Stimulated activated CD4-positive, alpha-beta T cell treated with anti-CD3 and anti-CD28 coated beads, Interleukin-1b, Interleukin-23, amount 100 ng/mL, for 48 hours (primary cell): ENCODE data around the gene RNPEPL1.

Experiments used
- DNase-seq: peaks from one replicate; pipeline ENCODE4 v3.0.0-alpha.2; 2020

The RNPEPL1 gene

GRCh38 chr2:240565333-240566202, 2.7 kb upstream of the RNPEPL1 start:
- peak; percentile 93 for DNase-seq

GRCh38 chr2:240566203-240567136, 1.8 kb upstream of the RNPEPL1 start:
- peak; percentile 95 for DNase-seq

- no peak for DNase-seq
These were observed 980 bp upstream of the RNPEPL1 start for GRCh38 chr2:240567137-240567871.

GRCh38 chr2:240568678-240569522, 616 bp downstream of the RNPEPL1 start:
- DNase-seq = no peak

DNA sequence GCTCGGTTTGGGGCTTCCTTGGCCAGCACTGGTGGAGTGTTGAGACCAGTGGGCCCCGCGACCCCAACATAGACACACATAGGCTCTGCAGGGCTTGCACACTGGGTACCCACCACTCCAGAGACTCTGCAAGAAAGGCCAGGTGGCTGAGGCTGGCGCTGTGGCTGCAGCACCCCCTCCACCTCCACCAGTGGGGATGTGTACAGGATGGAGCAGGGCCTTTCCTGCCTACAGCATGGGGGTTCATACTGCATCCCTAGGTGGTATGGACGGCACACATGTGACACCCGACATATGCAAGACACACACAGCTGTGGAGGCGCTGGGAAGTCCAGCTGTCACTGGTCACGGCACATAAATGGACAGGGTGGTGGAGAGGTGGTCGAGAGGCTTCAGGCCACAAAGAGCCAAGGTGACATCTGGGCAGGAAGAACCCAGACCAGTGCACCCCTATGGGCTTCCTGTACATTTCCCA, 1.3 kb downstream of the RNPEPL1 start:
- no peak for DNase-seq

DNA sequence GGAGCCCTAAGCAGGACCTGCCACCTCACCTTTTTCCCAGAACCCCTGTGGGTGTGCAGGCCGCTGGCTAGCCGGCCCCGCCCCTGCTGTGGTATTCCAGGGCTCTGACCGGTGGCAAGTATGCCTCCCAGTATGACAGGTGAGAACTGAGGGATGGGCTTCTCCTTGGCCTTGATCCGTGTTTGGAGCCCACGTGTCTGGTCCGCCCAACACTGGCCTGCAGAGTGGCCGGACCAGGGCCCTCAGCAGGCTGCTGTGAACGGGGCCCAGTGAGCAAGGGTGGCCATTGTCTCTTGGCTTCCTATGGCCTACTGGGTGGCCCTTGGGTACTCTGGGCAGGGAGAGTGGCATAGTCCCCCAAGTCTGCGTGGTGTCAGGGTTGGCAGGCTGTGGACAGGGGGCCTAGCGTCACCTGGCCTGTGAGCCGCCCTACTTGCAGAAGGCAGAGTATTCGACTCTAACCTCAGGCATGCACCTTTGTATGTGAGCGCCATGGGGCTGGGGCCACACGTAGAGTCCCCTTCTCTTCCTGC, 1.8 kb downstream of the RNPEPL1 start:
- DNase-seq = no peak

GRCh38 chr2:240570531-240571313, 2.4 kb downstream of the RNPEPL1 start:
- DNase-seq = no peak

DNA sequence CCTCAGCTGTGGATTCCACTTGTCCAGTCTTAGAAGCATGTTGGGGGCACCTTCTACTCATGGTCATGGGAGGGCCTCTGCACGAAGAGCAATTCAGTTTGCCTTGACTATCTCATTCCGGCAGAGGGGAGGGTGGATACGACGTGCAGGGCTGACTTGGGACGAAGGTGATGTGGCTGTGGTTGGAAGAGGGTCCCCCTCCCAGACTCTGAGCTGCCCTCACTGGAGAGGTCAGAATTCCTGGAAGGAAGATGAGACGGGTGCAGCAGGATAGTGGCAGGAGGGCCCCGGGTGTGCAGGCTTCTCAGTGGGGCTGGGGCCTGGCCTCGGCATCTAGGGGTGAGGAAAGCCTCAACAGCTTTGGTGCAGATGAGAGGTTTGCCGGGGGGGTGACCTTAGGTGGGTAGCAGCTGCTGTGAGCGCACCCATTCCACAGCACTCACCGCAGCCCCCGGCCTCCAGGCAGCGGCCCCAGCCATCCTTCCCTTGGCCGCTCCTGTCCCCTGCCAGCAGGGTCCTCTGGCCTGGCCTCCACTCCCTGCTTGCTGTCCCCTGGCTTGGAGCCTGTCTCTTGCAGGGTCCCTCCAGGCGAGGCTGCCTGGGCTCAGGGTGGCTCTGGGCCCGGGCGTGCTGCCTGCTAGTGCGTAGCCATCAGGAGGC, 3.2 kb downstream of the RNPEPL1 start:
- DNase-seq = no peak

- DNase-seq = no peak
These were observed 4.1 kb downstream of the RNPEPL1 start for GRCh38 chr2:240572141-240573031.

DNA sequence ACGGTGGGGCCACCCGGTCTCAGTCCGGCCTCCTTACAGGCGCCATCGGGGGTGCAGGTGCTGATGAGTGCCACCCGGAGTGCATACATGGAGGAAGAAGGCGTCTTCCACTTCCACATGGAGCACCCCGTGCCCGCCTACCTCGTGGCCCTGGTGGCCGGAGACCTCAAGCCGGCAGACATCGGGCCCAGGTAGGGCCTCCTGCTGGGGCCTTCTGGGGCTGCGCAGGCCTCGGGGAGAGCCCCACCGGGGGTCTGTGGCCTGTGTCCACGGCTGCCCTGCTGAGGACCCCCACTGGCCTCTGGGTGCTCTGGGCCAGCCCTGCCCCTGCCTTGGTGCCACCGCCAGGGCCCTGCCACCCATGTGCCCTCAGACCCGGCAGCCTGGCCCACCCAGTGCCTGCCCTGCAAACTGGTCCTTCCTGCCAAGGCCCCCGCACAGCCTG, 4.8 kb downstream of the RNPEPL1 start:
- DNase-seq = no peak

DNA sequence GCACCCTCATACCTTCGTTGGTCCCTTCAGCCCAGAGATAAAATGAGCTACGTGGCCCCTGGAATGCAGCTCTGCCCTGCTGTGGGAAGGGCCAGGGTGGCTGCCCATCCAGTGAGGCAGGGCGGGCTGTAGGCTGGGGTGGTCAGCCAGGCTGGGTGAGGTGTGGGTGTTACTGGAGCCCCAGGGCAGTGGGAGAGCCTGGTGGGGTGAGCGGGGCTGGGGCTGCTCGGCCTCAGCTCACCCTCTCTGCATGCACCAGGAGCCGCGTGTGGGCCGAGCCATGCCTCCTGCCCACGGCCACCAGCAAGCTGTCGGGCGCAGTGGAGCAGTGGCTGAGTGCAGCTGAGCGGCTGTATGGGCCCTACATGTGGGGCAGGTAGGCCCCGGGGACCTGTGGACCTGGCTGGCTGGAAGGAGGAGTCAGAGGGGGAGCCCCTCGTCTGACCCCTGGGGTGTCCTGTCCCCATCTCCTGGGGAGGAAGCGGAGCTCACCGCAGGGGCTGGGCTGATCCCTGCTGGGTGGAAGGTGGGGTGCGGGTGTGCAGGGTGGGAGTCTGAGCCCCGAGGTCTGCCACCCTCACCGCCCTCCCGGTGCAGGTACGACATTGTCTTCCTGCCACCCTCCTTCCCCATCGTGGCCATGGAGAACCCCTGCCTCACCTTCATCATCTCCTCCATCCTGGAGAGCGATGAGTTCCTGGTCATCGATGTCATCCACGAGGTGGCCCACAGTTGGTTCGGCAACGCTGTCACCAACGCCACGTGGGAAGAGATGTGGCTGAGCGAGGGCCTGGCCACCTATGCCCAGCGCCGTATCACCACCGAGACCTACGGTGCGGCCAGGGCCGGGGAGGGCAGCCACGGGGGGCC, 5.5 kb downstream of the RNPEPL1 start:
- no peak for DNase-seq

DNA sequence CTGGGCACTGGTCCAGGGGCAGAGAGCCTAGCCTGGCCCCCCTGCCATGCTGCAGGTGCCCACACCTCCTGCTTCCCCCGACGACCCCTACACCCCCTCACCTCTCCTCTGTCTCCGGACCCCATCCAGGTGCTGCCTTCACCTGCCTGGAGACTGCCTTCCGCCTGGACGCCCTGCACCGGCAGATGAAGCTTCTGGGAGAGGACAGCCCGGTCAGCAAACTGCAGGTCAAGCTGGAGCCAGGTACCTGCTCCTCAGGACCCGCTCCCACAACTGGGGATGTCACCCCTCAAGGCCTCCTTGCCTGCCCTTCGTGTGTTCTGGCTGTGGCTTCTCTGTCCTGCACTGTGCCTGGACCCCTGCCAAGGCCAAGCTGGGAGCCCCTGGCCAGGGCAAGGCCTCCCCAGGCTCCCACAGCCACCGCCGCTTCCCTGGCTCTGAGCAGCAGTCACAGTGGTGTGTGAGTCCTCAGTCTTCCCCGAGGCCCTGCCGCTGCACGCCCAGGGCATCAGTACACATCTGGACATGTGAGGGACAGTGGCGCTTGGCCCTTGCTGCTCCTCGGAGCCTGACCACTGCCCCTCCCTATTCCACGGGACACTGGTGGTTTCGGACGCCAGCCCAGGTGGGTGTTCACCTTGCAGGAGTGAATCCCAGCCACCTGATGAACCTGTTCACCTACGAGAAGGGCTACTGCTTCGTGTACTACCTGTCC, 6.3 kb downstream of the RNPEPL1 start:
- no peak for DNase-seq

GRCh38 chr2:240575101-240575965, 7.0 kb downstream of the RNPEPL1 start:
- DNase-seq = no peak

DNA sequence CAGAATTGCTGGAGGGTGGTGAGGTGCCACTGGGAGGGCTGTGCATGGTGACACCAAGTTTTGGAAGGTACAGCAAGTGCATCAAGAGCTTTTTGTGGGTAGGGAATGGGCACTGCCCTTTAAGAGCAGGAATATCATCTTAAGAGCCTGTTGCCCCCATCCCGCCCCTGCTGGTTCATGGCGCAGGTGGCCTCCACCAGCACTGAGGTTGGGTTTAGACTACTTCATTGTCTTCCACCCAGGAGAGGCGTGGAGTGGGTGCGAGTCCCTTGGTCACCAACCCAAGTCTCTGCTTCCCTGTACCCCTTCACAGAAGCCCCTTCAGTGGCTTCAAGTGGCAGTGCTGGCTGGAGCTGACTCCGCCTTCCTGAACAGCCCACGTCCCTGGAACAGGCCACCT, 7.8 kb downstream of the RNPEPL1 start:
- no peak for DNase-seq

GRCh38 chr2:240576436-240577205, 8.3 kb downstream of the RNPEPL1 start:
- DNase-seq = no peak
